Common myeloid progenitor, CD34-positive (primary cell): Measurements from ENCODE around the gene CUX1.

Experiments used
- CTCF ChIA-PET: fragments of 350-600 bp; sonication (Branson Sonifier 250); formaldehyde crosslinking; loops from one replicate; lab custom pipeline; 2021; ENCODE audit warnings: antibody characterized with exemption; lab: Charles Lee
- POLR2A ChIA-PET: fragments of 350-600 bp; sonication (Branson Sonifier 250); formaldehyde crosslinking; loops from one replicate; lab custom pipeline; 2021; ENCODE audit warnings: antibody characterized with exemption; lab: Charles Lee
- DNase-seq, 3 donors: peaks; one replicate each; pipeline versions ENCODE4 v3.0.0 to v3.0.0-alpha.2; 2013
- H3K27ac ChIP-seq, 2 experiments: 1 replicate in 1 of 2; 2 replicates in 1 of 2; pipeline ENCODE4 v1.7.0; 2013; ENCODE audit warnings: inconsistent platforms in 2 of 2, low read length in 2 of 2, mild to moderate bottlenecking in 2 of 2, low read depth in 1 of 2, moderate library complexity in 1 of 2; ENCODE audit not compliant: severe bottlenecking in 2 of 2, insufficient read depth in 1 of 2, poor library complexity in 1 of 2
- H3K27me3 ChIP-seq, 5 experiments: replicated peaks in 2 of 5; 1 replicate in 3 of 5; 2 replicates in 2 of 5; pipeline versions ENCODE4 v1.6.1 to v1.7.0; 2013; ENCODE audit warnings: low read length in 4 of 5, mild to moderate bottlenecking in 2 of 5, moderate library complexity in 2 of 5, inconsistent platforms in 1 of 5; ENCODE audit not compliant: insufficient read depth in 5 of 5, control insufficient read depth in 4 of 5
- H3K36me3 ChIP-seq, 4 experiments: 1 replicate in 2 of 4; 2 replicates in 2 of 4; pipeline versions ENCODE4 v1.6.1 to v1.7.0; 2013; ENCODE audit warnings: low read length in 3 of 4, control low read depth in 1 of 4, mild to moderate bottlenecking in 1 of 4; ENCODE audit not compliant: control insufficient read depth in 4 of 4, insufficient read depth in 4 of 4
- H3K4me1 ChIP-seq, 4 experiments: 1 replicate in 3 of 4; 2 replicates in 1 of 4; pipeline versions ENCODE4 v1.6.1 to v1.7.1; 2013; ENCODE audit warnings: low read length in 3 of 4, mild to moderate bottlenecking in 3 of 4, control low read depth in 1 of 4, inconsistent platforms in 1 of 4, moderate library complexity in 1 of 4; ENCODE audit not compliant: control insufficient read depth in 4 of 4, insufficient read depth in 4 of 4; ENCODE audit errors: control extremely low read depth in 1 of 4
- H3K4me3 ChIP-seq, 7 experiments: 1 replicate in 4 of 7; 2 replicates in 3 of 7; pipeline versions ENCODE4 v1.5.1 to v1.7.0; 2013; ENCODE audit warnings: mild to moderate bottlenecking in 7 of 7, low read length in 6 of 7, moderate library complexity in 6 of 7, inconsistent platforms in 2 of 7, low read depth in 2 of 7, control low read depth in 1 of 7; ENCODE audit not compliant: insufficient read depth in 4 of 7, control insufficient read depth in 1 of 7; ENCODE audit errors: extremely low read depth in 1 of 7
- H3K9me3 ChIP-seq, 5 experiments: 1 replicate in 4 of 5; 2 replicates in 1 of 5; pipeline versions ENCODE4 v1.6.1 to v1.7.1; 2013; ENCODE audit warnings: low read length in 4 of 5, mild to moderate bottlenecking in 2 of 5, inconsistent platforms in 1 of 5, low read depth in 1 of 5, moderate library complexity in 1 of 5; ENCODE audit not compliant: control insufficient read depth in 4 of 5, insufficient read depth in 2 of 5; ENCODE audit errors: control extremely low read depth in 1 of 5
- WGBS: methylation state at CpG from one replicate; pipeline ENCODE4 v1.1.5; 2013; ENCODE audit not compliant: insufficient coverage; 5-methylcytosine and 5-hydroxymethylcytosine counted together

CUX1 gene

DNA sequence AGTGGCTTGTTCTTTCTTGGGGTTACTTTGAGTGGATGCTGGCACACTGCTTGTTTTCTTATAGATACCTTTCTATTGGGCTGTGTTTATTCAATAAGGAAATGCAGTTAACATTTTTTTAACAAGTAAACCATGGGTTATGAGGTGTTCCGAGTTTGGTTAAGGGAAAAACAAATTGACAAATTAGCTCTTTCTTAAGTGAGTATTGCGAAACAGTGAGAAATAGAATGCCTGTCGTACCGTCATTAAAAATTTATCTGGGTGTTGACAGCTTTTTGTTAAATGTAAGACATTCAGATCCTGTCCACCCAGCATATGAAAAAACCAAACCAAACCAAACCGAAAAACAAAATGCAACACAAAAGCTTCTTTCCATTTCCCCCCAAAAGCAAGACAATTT lies 6.2 kb downstream of the CUX1 start:
- peaks cover 0 to 7% (median 5%) of the 10 kb centered on the region in 4 experiments for H3K36me3 ChIP-seq
- no peak overlapping the region for H3K4me3 ChIP-seq
- no peaks in the 10 kb centered on the region for H3K27me3 ChIP-seq
- H3K9me3 ChIP-seq: no peaks in the 10 kb centered on the region
- peak in 1 of 3 donors; percentile 19 for DNase-seq
- peak overlapping the region in 1 of 2 experiments; percentile 27 for H3K27ac ChIP-seq
- peaks cover 5 to 33% (median 18%) of the 10 kb centered on the region in 4 experiments for H3K4me1 ChIP-seq
- WGBS: 90% methylated on average over 2 of the region's 5 CpGs
- ChIA-PET POLR2A (no interaction called here), CTCF (interaction anchor here (0.6 to 0.8 kb wide), 3 partner anchors 10 to 80 kb away, joined by 3 read pairs; no protein-coding TSS in a partner anchor)

DNA sequence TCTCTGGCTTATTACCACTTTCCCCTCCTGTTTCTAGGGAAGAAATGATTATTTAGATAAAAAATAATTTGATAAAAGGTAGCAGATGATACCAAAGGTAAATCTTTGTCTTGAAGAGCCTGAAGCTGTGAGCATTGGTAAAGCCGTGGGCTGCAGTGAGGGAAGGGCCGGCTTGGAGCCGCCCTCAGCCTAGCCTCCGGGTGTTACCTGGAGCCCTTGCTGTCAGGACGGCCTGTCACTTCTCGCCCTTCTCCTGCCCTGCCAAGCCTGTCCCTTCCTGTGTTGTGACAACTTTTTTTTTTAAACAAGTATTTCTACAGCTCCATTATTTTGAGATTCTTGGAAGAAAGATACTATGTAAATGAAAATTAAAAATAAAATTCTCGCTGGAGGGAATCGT lies 7.0 kb downstream of the CUX1 start:
- H3K4me1 ChIP-seq: peaks cover under 1 to 26% (median 14%) of the 10 kb centered on the region in 4 experiments
- no peak overlapping the region for H3K27ac ChIP-seq
- CTCF ChIA-PET: interaction anchor here (1.2 kb wide), 1 partner anchor 139 kb away, joined by 3 read pairs; no protein-coding TSS in a partner anchor
- WGBS: 96% methylated on average over 5 of the region's 8 CpGs
- POLR2A ChIA-PET: interaction anchor here (1.0 kb wide), 1 partner anchor 32 kb away, joined by 3 read pairs; no protein-coding TSS in a partner anchor
- H3K27me3 ChIP-seq: no peaks in the 10 kb centered on the region
- H3K36me3 ChIP-seq: peaks cover 0 to 9% (median 5%) of the 10 kb centered on the region in 4 experiments
- no peaks in the 10 kb centered on the region for H3K9me3 ChIP-seq
- H3K4me3 ChIP-seq: no peak overlapping the region
- DNase-seq: no peak

DNA sequence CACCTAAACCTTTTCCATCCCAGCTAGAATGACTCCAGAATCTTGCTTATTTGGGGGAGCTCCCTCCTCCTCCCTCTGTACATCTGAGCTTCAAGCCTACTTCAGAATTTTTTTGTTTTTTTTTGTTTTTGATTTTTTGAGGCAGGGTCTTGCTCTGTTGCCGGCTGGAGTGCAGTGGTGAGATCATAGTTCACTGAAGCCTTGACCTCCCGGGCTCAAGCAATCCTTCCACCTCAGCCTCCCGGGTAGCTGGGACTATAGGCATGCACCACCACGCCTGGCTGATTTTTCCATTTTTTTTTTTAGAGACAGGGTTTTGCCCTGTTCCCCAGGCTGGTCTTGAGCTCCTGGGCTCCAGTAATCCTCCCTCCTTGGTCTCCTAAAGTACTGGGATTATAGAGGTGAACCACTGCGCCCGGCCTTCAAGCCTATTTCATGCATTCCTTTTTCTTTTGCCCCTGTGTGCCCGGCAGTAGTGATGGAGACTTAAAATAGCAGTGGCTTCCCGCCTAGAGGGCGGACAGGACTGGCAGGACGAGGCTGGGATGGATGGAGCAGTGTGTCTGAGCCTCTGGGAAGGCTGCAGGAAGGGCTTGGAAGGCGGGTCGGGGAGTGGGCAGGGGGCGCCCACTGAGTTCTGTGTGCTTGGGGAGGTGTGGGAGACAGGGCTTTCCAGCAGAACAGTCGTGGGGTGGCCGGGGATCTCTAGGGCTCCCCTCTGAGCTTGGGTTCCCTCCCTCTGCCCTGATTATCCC lies 8.8 kb downstream of the CUX1 start:
- Histone ChIP-seq H3K27me3 (no peaks in the 10 kb centered on the region), H3K27ac (no peak overlapping the region), H3K36me3 (peaks cover 0 to 20% (median 13%) of the 10 kb centered on the region in 4 experiments), H3K4me3 (no peak overlapping the region), H3K9me3 (no peaks in the 10 kb centered on the region), H3K4me1 (peaks cover 0 to 21% (median 11%) of the 10 kb centered on the region in 4 experiments)
- DNase-seq: no peak
- ChIA-PET POLR2A (interaction anchor here (0.6 kb wide), 1 partner anchor 12 kb away, joined by 5 read pairs; no protein-coding TSS in a partner anchor), CTCF (interaction anchor here (0.6 to 3.9 kb wide), 7 partner anchors 8 to 260 kb away, joined by 3 to 15 read pairs (median 5); partner anchors contain the start of gene CUX1)
- WGBS: 97% methylated on average over 13 of the region's 15 CpGs

DNA sequence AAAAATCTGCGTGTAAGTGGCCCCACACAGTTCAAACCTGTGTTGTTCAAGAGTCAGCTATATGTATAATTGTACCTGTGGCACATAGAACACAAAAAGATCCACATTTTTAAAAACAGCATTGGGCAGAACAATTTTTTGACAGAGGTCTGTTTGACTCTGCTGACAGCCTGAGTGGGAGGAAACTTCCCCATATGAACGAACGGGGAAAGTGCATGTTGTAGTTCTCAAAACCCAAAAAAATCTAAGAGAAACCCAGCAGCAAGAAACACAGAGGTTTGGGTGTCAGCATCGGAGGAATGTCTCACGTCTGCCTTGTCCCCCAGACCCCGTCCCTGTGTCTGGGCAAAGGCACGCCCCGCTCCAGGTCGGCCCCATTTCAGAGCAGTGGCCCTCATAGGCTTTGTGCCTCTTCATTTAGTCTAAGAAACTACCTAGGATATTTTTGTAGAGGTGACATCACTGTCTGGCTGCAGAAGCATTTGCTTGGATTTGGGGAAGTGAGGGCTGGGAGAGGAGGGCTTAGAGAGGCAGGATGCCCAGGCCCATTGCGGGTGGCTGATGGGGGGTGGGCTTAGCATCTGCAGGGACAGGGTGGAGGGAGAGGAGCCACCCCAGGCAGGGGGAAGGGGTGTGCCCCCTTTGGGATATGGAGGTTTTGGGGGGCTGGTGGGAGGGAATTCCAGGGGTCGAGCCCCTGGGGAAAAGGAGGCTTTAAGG lies 11.0 kb downstream of the CUX1 start:
- ChIA-PET CTCF (interaction anchor here (0.6 to 3.9 kb wide), 3 partner anchors 10 to 35 kb away, joined by 3 to 15 read pairs (median 13); partner anchors contain the start of gene CUX1), POLR2A (no interaction called here)
- peaks cover 0 to 20% (median 13%) of the 10 kb centered on the region in 4 experiments for H3K36me3 ChIP-seq
- no peaks in the 10 kb centered on the region for H3K27me3 ChIP-seq
- no peaks in the 10 kb centered on the region for H3K9me3 ChIP-seq
- peak in 1 of 3 donors; percentile 25 for DNase-seq
- peaks cover 0 to 16% (median 5%) of the 10 kb centered on the region in 4 experiments for H3K4me1 ChIP-seq
- no peak overlapping the region for H3K27ac ChIP-seq
- 60% methylated on average over 5 of the region's 11 CpGs for WGBS
- H3K4me3 ChIP-seq: no peak overlapping the region

DNA sequence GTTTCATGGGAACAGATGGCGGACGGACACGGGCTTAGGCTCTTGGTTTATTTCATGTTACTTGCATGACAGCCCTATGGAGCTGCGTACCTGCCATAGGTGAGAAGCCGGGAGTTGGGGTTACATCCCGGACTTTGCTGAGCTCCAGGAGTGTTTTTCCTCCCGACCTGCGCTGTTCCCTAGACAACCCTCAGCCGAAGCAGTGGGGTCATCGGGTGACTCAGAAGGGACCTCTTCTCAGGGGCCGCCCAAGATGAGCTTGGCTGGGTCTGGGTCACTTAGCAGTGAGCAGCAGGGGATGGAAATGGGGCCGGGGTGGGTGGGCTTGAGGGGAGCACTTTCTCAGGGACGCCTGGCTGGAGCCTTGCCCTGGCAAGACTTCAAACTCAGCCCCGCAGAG lies 11.9 kb downstream of the CUX1 start:
- H3K36me3 ChIP-seq: peaks cover 0 to 20% (median 13%) of the 10 kb centered on the region in 4 experiments
- H3K9me3 ChIP-seq: no peaks in the 10 kb centered on the region
- no peak for DNase-seq
- ChIA-PET CTCF (interaction anchor here (1.4 to 3.9 kb wide), 2 partner anchors 9 to 11 kb away, joined by 3 to 15 read pairs; partner anchors contain the start of gene CUX1), POLR2A (no interaction called here)
- H3K27ac ChIP-seq: no peak overlapping the region
- WGBS: over 99% methylated on average over 9 of the region's 14 CpGs
- no peaks in the 10 kb centered on the region for H3K27me3 ChIP-seq
- H3K4me3 ChIP-seq: no peak overlapping the region
- H3K4me1 ChIP-seq: peaks cover 0 to 16% (median 3%) of the 10 kb centered on the region in 4 experiments

DNA sequence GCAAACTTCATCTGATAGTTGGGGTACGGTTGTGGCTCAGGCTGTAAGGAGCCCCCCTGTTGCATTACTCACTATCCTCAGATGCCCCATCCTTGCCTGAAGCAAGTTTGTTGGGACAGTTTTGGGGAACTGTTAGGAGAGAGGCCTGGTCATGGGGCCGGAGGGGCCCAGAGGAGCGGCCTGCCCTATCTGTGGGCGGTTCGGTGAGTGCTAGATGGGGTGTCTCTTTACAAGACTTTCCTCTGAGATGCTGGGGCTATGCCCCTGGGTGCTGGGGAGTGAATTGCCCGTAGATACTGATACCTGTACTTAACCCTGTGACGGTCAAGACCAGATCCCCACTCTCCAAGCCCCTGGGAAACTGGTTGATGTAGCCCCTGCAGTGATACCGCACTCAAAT lies 12.4 kb downstream of the CUX1 start:
- 99% methylated on average over 7 of the region's 8 CpGs for WGBS
- CTCF ChIA-PET: interaction anchor here (1.4 to 3.9 kb wide), 2 partner anchors 9 to 12 kb away, joined by 3 to 15 read pairs; partner anchors contain the start of gene CUX1
- DNase-seq: no peak
- H3K36me3 ChIP-seq: peaks cover 0 to 20% (median 13%) of the 10 kb centered on the region in 4 experiments
- no peaks in the 10 kb centered on the region for H3K9me3 ChIP-seq
- peaks cover 0 to 16% (median 3%) of the 10 kb centered on the region in 4 experiments for H3K4me1 ChIP-seq
- H3K27ac ChIP-seq: no peak overlapping the region
- POLR2A ChIA-PET: no interaction called here
- no peak overlapping the region for H3K4me3 ChIP-seq
- no peaks in the 10 kb centered on the region for H3K27me3 ChIP-seq
